ENCODE measurements around the gene DOCK8. TPM values are rescaled to one million over a fixed set of nuclear protein-coding genes. Genes with fewer than 3 reads are reported as not detected.
"Not testable (repeated sequence)": the region's sequence is repeated elsewhere in the genome, so short reads cannot be mapped to it uniquely, and the experiment has no call there.

DOCK8 gene
- total RNA-seq, 6 experiments from 2014 or later: 0.05 to 0.34 (median 0.20) TPM

DNA sequence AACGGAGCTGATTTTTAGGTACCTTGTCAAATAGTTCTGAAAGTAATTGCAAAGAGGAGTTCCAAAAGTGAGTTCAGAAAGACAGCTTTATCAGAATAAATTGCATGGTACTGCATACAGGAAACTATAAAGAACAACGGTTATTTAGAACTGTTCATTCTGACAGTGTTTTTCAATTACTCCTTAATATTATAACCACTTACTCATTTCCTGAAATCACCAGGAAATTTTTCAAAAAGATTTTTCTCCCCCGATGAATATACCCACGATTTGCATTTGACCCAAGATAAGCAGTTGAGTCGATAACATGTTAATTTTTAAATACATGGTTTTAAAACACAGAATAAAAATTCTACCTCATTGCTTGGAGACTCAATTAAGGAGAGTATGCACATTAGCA is 9.4 kb downstream of the DOCK8 start:
- H3K9me3 Mint-ChIP-seq: no peaks in the 10 kb centered on the region
- no peaks in the 10 kb centered on the region for H3K36me3 Mint-ChIP-seq (ENCODE audit: low read depth)
- no peak overlapping the region for H3K4me3 Mint-ChIP-seq
- H3K4me1 Mint-ChIP-seq (ENCODE audit: low read depth): peaks cover 7% of the 10 kb centered on the region; the same call in 1 of the 2 replicates
- no peak overlapping the region for H3K27ac Mint-ChIP-seq
- TF ChIP-seq CTCF (IDR thresholded peaks at IDR 0.05): no peak
- DNase-seq: no peak
- H3K27me3 Mint-ChIP-seq (ENCODE audit: insufficient read depth): no peaks in the 10 kb centered on the region

DNA sequence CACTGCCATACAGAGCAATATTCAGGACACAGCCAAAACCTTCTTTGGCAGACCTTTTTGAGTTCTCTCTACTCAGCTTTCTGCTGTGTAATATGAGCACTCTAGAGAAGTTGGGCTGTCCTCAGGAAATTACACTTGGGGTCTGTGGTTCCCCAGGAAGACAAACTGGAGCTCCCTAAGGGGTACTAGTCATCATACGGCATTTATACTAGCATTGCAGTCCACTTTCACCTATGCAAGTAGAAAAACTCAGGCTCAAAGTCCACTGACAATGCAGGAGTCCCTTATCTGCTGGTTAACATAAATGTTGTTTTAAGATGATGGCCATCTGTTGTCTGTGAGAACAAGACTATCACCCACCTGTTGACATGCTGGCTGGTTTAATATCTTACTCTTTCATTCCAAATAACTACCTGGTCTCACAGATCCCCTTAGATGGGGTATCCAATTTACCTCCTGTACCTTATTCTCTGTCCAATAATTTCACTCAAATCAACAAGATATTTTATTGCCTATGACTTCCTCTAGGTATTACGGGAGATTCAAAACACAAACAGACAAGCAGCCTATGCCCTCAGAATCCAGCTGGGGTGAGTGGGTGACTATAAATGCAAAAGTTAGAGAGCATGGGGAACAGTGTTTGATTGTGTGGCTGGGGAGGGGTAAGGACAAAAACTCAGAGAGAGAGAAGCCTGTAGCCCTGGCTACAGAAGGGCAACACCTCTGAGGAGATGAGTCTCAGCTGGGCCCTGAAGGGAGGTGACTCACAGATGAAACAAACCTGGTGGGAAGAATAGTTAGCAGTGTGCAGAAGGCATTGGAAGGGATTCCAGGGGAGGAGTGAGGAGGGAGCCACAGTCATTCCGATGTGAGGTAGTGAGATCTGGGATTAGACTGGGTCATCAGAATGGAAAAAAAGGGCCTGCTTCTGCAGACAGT is 10.2 kb downstream of the DOCK8 start:
- Mint-ChIP-seq H3K4me1 (ENCODE audit: low read depth) (peaks cover 7% of the 10 kb centered on the region; the same call in 1 of the 2 replicates), H3K36me3 (ENCODE audit: low read depth) (no peaks in the 10 kb centered on the region), H3K4me3 (no peak overlapping the region), H3K27ac (no peak overlapping the region), H3K27me3 (ENCODE audit: insufficient read depth) (no peaks in the 10 kb centered on the region), H3K9me3 (no peaks in the 10 kb centered on the region)
- no peak for TF ChIP-seq CTCF (IDR thresholded peaks at IDR 0.05)
- no peak for DNase-seq

- peaks cover 7% of the 10 kb centered on the region; the same call in 1 of the 2 replicates for H3K4me1 Mint-ChIP-seq (ENCODE audit: low read depth)
- no peak overlapping the region for H3K4me3 Mint-ChIP-seq
- H3K36me3 Mint-ChIP-seq (ENCODE audit: low read depth): no peaks in the 10 kb centered on the region
- H3K27ac Mint-ChIP-seq: no peak overlapping the region
- no peak for DNase-seq
- no peak for TF ChIP-seq CTCF (IDR thresholded peaks at IDR 0.05)
- H3K9me3 Mint-ChIP-seq: no peaks in the 10 kb centered on the region
- no peaks in the 10 kb centered on the region for H3K27me3 Mint-ChIP-seq (ENCODE audit: insufficient read depth)
These were observed 13.2 kb downstream of the DOCK8 start for GRCh38 chr9:227860-228259.

DNA sequence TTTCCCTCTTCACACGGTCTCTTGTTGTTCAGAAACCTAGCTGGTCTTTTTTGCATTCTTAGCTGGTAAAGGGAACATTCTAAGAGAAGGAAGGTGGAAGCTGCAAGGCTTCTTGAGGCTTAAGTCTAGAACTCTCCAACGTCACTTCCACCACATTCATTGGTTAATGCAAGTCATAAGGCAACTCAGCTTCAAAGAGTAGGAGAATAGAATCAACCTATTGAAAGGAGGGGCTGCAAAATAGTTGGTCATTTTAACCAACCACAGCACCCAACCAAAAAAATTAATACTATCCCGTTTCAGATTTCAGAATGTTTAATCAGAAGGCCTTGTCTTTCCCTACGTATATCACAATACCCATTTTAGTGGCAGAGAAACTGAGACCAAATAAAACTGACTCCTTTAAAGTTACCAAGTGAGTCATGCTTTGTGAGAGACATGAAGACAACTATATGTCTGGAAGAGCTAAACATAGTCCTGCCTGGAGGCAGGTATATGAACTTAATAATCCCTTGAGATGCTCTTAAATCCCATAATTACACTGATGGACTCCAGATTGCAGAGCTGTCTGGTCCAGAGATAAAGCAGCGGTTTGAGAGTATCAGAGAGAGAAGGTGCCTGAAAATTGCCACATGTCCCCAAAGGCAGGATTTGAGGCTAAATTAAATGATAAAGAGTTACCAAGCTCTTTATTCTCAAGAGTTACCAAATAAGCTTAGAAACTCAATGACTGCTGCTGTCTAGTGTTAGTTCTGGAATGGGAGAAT is 14.4 kb downstream of the DOCK8 start:
- H3K4me3 Mint-ChIP-seq: no peak overlapping the region
- H3K27me3 Mint-ChIP-seq (ENCODE audit: insufficient read depth): no peaks in the 10 kb centered on the region
- no peaks in the 10 kb centered on the region for H3K36me3 Mint-ChIP-seq (ENCODE audit: low read depth)
- no peak for DNase-seq
- H3K4me1 Mint-ChIP-seq (ENCODE audit: low read depth): peaks cover 3% of the 10 kb centered on the region; the same call in 1 of the 2 replicates
- no peak overlapping the region for H3K27ac Mint-ChIP-seq
- H3K9me3 Mint-ChIP-seq: no peaks in the 10 kb centered on the region
- TF ChIP-seq CTCF (IDR thresholded peaks at IDR 0.05): no peak

DNA sequence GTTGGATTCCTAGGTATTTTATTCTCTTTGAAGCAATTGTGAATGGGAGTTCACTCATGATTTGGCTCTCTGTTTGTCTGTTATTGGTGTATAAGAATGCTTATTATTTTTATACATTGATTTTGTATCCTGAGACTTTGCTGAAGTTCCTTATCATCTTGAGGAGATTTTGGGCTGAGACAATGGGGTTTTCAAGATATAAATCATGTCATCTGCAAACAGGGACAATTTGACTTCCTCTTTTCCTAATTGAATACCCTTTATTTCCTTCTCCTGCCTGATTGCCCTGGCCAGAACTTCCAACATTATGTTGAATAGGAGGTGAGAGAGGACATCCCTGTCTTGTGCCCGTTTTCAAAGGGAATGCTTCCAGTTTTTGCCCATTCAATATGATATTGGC is 17.0 kb downstream of the DOCK8 start:
- not testable (repeated sequence) for H3K27me3 Mint-ChIP-seq (ENCODE audit: insufficient read depth); H3K4me3 Mint-ChIP-seq; H3K4me1 Mint-ChIP-seq (ENCODE audit: low read depth); H3K36me3 Mint-ChIP-seq (ENCODE audit: low read depth); DNase-seq; H3K27ac Mint-ChIP-seq; H3K9me3 Mint-ChIP-seq

GRCh38 chr9:233708-234107 is 19.0 kb downstream of the DOCK8 start:
- not testable (repeated sequence) for H3K27me3 Mint-ChIP-seq (ENCODE audit: insufficient read depth); H3K4me3 Mint-ChIP-seq; H3K4me1 Mint-ChIP-seq (ENCODE audit: low read depth); H3K27ac Mint-ChIP-seq; H3K9me3 Mint-ChIP-seq; DNase-seq; H3K36me3 Mint-ChIP-seq (ENCODE audit: low read depth)

Measured in HFFc6 (cell line).